Measurements from ENCODE around the gene FOXP2. TPM values are rescaled to one million over a fixed set of nuclear protein-coding genes. Genes with fewer than 3 reads are reported as not detected.

FOXP2 gene
- polyA plus RNA-seq, 3 donors: not detected

DNA sequence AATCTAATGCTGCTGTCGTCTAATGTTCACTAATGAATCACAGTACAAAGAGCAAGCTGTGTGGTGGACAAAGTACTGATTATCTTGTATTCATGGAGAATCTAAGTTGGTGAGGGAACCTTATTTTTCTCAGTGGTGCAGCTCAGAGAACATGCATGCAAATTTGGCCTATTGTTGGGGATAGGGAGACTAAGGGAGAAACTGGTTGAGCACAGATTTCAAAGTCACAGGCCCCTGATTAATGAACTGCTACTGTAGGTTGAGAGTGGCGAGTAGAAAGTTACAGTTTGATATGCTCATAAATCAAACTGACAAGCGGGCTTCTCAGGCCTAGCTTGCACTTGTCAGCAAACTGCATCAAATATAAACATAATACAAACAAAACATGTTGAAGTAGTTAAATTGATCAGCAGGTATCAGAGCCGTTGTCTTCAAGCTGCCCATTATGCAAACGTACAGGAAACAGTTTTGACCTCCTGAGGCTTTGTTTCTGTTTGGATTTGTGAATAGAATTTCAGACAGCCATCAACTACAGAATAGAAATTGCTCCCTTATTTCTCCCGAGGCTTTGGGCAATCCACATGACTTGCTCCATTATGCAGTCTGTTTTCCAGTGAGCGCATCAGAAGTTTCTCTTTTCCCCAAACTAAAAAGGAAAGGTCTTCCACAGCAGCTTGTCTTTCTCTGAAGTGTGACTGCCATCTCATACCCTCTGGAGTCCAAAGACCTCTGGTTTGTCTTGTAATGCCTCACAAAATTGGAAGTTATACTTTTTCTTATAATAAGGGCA, 215.8 kb downstream of the FOXP2 start:
- Histone ChIP-seq H3K36me3 (replicated peaks in 1 of 2; ENCODE audit: control insufficient read depth in 1 of 2, insufficient read depth in 2 of 2, low read length in 2 of 2) (no peaks in the 10 kb centered on the region), H3K27me3 (ENCODE audit: control insufficient read depth in 2 of 2, insufficient read depth in 2 of 2, low read length in 2 of 2) (no peaks in the 10 kb centered on the region), H3K9me3 (replicated peaks in 1 of 2; ENCODE audit: control insufficient read depth in 1 of 2, insufficient read depth in 1 of 2, low read length in 2 of 2) (no peaks in the 10 kb centered on the region), H4K20me1 (ENCODE audit: insufficient read depth, low read length) (no peaks in the 10 kb centered on the region), H3K4me2 (replicated peaks; ENCODE audit: extremely low read depth, low read length, poor library complexity, severe bottlenecking) (no peak overlapping the region), H2AFZ (ENCODE audit: insufficient read depth, low read depth, low read length, poor library complexity, severe bottlenecking) (no peak overlapping the region), H3K9ac (ENCODE audit: insufficient read depth, low read length, poor library complexity, severe bottlenecking) (no peak overlapping the region), H3K4me3 (replicated peaks in 1 of 3; ENCODE audit: low read depth in 2 of 3, low read length in 3 of 3) (no peak overlapping the region), H3K4me1 (ENCODE audit: control insufficient read depth in 1 of 2, insufficient read depth in 2 of 2, low read length in 2 of 2) (no peaks in the 10 kb centered on the region), H3K27ac (ENCODE audit: low read depth in 1 of 2, low read length in 2 of 2) (no peak overlapping the region), H3K79me2 (ENCODE audit: insufficient read depth, low read length) (no peaks in the 10 kb centered on the region)
- Mint-ChIP-seq H3K9me3 (peaks cover 0 to 1% (median 0%) of the 10 kb centered on the region in 7 donors), H3K27ac (no peak overlapping the region), H3K4me3 (no peak overlapping the region), H3K36me3 (no peaks in the 10 kb centered on the region), H3K27me3 (ENCODE audit: low read depth in 3 of 3) (no peaks in the 10 kb centered on the region), H3K4me1 (no peaks in the 10 kb centered on the region)
- no peak for DNase-seq
- TF ChIP-seq, protein P1, sequence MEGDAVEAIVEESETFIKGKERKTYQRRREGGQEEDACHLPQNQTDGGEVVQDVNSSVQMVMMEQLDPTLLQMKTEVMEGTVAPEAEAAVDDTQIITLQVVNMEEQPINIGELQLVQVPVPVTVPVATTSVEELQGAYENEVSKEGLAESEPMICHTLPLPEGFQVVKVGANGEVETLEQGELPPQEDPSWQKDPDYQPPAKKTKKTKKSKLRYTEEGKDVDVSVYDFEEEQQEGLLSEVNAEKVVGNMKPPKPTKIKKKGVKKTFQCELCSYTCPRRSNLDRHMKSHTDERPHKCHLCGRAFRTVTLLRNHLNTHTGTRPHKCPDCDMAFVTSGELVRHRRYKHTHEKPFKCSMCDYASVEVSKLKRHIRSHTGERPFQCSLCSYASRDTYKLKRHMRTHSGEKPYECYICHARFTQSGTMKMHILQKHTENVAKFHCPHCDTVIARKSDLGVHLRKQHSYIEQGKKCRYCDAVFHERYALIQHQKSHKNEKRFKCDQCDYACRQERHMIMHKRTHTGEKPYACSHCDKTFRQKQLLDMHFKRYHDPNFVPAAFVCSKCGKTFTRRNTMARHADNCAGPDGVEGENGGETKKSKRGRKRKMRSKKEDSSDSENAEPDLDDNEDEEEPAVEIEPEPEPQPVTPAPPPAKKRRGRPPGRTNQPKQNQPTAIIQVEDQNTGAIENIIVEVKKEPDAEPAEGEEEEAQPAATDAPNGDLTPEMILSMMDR (IDR thresholded peaks at IDR 0.05): no peak
- WGBS (ENCODE audit: insufficient coverage): 67% methylated on average over 1 of the region's 7 CpGs
- intact Hi-C loops (cut with micrococcal nuclease): no loop called here

DNA sequence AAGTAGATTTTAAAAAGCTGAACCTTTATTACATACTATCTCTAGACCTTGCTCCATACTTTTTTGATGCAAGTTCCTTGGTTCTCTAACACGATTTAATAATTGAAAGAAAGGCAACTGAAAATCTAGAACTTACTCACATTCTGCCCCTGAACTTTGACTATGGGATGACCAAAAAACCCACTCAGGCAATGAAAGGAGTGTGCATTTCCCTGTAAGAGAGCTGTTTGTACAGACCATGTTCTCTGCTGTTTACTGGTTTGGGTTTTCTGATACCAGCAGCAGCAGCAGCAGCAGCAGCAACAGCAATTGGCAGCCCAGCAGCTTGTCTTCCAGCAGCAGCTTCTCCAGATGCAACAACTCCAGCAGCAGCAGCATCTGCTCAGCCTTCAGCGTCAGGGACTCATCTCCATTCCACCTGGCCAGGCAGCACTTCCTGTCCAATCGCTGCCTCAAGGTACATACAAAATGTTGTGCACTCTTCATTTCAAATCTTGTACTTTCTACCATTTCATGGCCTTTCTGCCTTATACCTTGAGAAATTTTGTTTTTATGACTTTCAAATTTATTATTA, 216.7 kb downstream of the FOXP2 start:
- DNase-seq: no peak
- no peaks in the 10 kb centered on the region for H4K20me1 ChIP-seq (ENCODE audit: insufficient read depth, low read length)
- no peak overlapping the region for H3K4me3 ChIP-seq (replicated peaks in 1 of 3; ENCODE audit: low read depth in 2 of 3, low read length in 3 of 3)
- H3K27me3 ChIP-seq (ENCODE audit: control insufficient read depth in 2 of 2, insufficient read depth in 2 of 2, low read length in 2 of 2): no peaks in the 10 kb centered on the region
- Mint-ChIP-seq H3K4me3 (no peak overlapping the region), H3K9me3 (peaks cover 0 to 1% (median 0%) of the 10 kb centered on the region in 7 donors), H3K27ac (no peak overlapping the region), H3K36me3 (no peaks in the 10 kb centered on the region), H3K4me1 (no peaks in the 10 kb centered on the region), H3K27me3 (ENCODE audit: low read depth in 3 of 3) (no peaks in the 10 kb centered on the region)
- H3K27ac ChIP-seq (ENCODE audit: low read depth in 1 of 2, low read length in 2 of 2): no peak overlapping the region
- intact Hi-C loops (cut with micrococcal nuclease): no loop called here
- no peaks in the 10 kb centered on the region for H3K36me3 ChIP-seq (replicated peaks in 1 of 2; ENCODE audit: control insufficient read depth in 1 of 2, insufficient read depth in 2 of 2, low read length in 2 of 2)
- H2AFZ ChIP-seq (ENCODE audit: insufficient read depth, low read depth, low read length, poor library complexity, severe bottlenecking): no peak overlapping the region
- no peak overlapping the region for H3K4me2 ChIP-seq (replicated peaks; ENCODE audit: extremely low read depth, low read length, poor library complexity, severe bottlenecking)
- H3K79me2 ChIP-seq (ENCODE audit: insufficient read depth, low read length): no peaks in the 10 kb centered on the region
- no peaks in the 10 kb centered on the region for H3K4me1 ChIP-seq (ENCODE audit: control insufficient read depth in 1 of 2, insufficient read depth in 2 of 2, low read length in 2 of 2)
- TF ChIP-seq, protein P1 (IDR thresholded peaks at IDR 0.05): no peak
- 91% methylated on average over 1 of the region's 3 CpGs for WGBS (ENCODE audit: insufficient coverage)
- H3K9ac ChIP-seq (ENCODE audit: insufficient read depth, low read length, poor library complexity, severe bottlenecking): no peak overlapping the region
- no peaks in the 10 kb centered on the region for H3K9me3 ChIP-seq (replicated peaks in 1 of 2; ENCODE audit: control insufficient read depth in 1 of 2, insufficient read depth in 1 of 2, low read length in 2 of 2)
